ENCODE measurements around the gene FRMD5.

GRCh38 chr15:44029940-44030568 lies 165.0 kb downstream of the FRMD5 start:
- TF ChIP-seq POLR2AphosphoS5 (IDR thresholded peaks at IDR 0.05) (no peak), CTCF (IDR thresholded peaks at IDR 0.05; ENCODE audit: poor library complexity, severe bottlenecking) (no peak), SMC3 (conservative IDR thresholded peaks at IDR 0.05; ENCODE audit: poor library complexity) (no peak), EP300 (conservative IDR thresholded peaks at IDR 0.05; ENCODE audit: poor library complexity, severe bottlenecking) (no peak), EZH2 (IDR thresholded peaks at IDR 0.05; ENCODE audit: borderline replicate concordance, insufficient read depth, low read length, poor library complexity, severe bottlenecking) (no peak), RAD21 (conservative IDR thresholded peaks at IDR 0.05) (no peak), REST (IDR thresholded peaks at IDR 0.05; ENCODE audit: borderline replicate concordance) (no peak), MXI1 (conservative IDR thresholded peaks at IDR 0.05; ENCODE audit: poor library complexity, severe bottlenecking) (no peak), TAF1 (IDR thresholded peaks at IDR 0.05; ENCODE audit: low read depth) (no peak)

Data from neural cell (in vitro differentiated cells).